ENCODE measurements around the gene NUDT3.

GRCh38 chr6:34289137-34289536, 103.3 kb downstream of the NUDT3 start:
- TF ChIP-seq CTCF (IDR thresholded peaks at IDR 0.05) (no peak), POLR2A (IDR thresholded peaks at IDR 0.05) (no peak)

Data from ovary (tissue), 3 donors.